Hematopoietic multipotent progenitor cell treated with erythropoietin and hydrocortisone succinate and interleukin-3 and kit ligand, for 17 days (in vitro differentiated cells): ENCODE measurements around the gene PRAMEF13.
"Not testable (repeated sequence)": the region's sequence is repeated elsewhere in the genome, so short reads cannot be mapped to it uniquely, and the experiment has no call there.

ENCODE experiments used
- DNase-seq: peaks from one replicate; pipeline ENCODE4 v3.0.0-alpha.2; 2015; ENCODE audit warnings: low spot score

PRAMEF13 gene

GRCh38 chr1:13201309-13201708 lies at the start of gene PRAMEF13:
PRAMEF13 (minus strand) TSS chr1:13201409; CDS start chr1:13199589, 1,820 bp downstream.
- not testable (repeated sequence) for DNase-seq

GRCh38 chr1:13247122-13247521 lies 45.9 kb upstream of the PRAMEF13 start:
- DNase-seq, result not testable (repeated sequence)

- not testable (repeated sequence) for DNase-seq
Observed at GRCh38 chr1:13246554-13246871, 45.3 kb upstream of the PRAMEF13 start.

GRCh38 chr1:13245841-13246553 lies 44.8 kb upstream of the PRAMEF13 start:
- DNase-seq, result not testable (repeated sequence)

- not testable (repeated sequence) for DNase-seq
Observed at GRCh38 chr1:13243536-13244263, 42.5 kb upstream of the PRAMEF13 start.

- not testable (repeated sequence) for DNase-seq
Observed at GRCh38 chr1:13239633-13240032, 38.4 kb upstream of the PRAMEF13 start.

- DNase-seq, result not testable (repeated sequence)
Observed at GRCh38 chr1:13237572-13237971, 36.4 kb upstream of the PRAMEF13 start.

GRCh38 chr1:13234057-13234456 lies 32.8 kb upstream of the PRAMEF13 start:
- not testable (repeated sequence) for DNase-seq

GRCh38 chr1:13232056-13232455 lies 30.8 kb upstream of the PRAMEF13 start:
- not testable (repeated sequence) for DNase-seq

GRCh38 chr1:13231061-13231750 lies 30.0 kb upstream of the PRAMEF13 start:
- DNase-seq, result not testable (repeated sequence)

GRCh38 chr1:13230601-13231000 lies 29.4 kb upstream of the PRAMEF13 start:
- not testable (repeated sequence) for DNase-seq

- DNase-seq, result not testable (repeated sequence)
Observed at GRCh38 chr1:13230096-13230495, 28.9 kb upstream of the PRAMEF13 start.

- peak; percentile 30 for DNase-seq
Observed at GRCh38 chr1:13228343-13228781, 27.2 kb upstream of the PRAMEF13 start.

GRCh38 chr1:13227271-13228055 lies 26.3 kb upstream of the PRAMEF13 start:
- DNase-seq, result not testable (repeated sequence)

- not testable (repeated sequence) for DNase-seq
Observed at GRCh38 chr1:13225675-13226204, 24.5 kb upstream of the PRAMEF13 start, which contains the start of gene PRAMEF18. PRAMEF18 (minus strand) TSS chr1:13226154; CDS start chr1:13226106, 48 bp downstream.

- DNase-seq, result no peak
Observed at GRCh38 chr1:13224480-13225060, 23.4 kb upstream of the PRAMEF13 start.

GRCh38 chr1:13222788-13223187 lies 21.6 kb upstream of the PRAMEF13 start:
- not testable (repeated sequence) for DNase-seq

- not testable (repeated sequence) for DNase-seq
Observed at GRCh38 chr1:13219203-13219602, 18.0 kb upstream of the PRAMEF13 start.

GRCh38 chr1:13216619-13217018 lies 15.4 kb upstream of the PRAMEF13 start:
- not testable (repeated sequence) for DNase-seq

- DNase-seq, result not testable (repeated sequence)
Observed at GRCh38 chr1:13208712-13209111, 7.5 kb upstream of the PRAMEF13 start.

GRCh38 chr1:13171548-13171947 lies 29.7 kb downstream of the PRAMEF13 start, which contains the start of gene PRAMEF9:
PRAMEF9 (plus strand) TSS chr1:13171848; CDS start chr1:13175281, 3,433 bp downstream.
- not testable (repeated sequence) for DNase-seq
